HEK293 (cell line): ENCODE data around the gene APLP2.

ENCODE experiments used
- CTCF ChIA-PET: fragments of 350-600 bp; formaldehyde crosslinking; extraction: SDS; loops from one replicate; lab custom pipeline; 2021; ENCODE audit warnings: antibody characterized with exemption; lab: Yijun Ruan, JAX
- POLR2A ChIA-PET: fragments of 300-600 bp; formaldehyde crosslinking; extraction: SDS; loops from one replicate; lab custom pipeline; 2020; ENCODE audit warnings: antibody characterized with exemption, inconsistent platforms; lab: Yijun Ruan, JAX
- H3K27ac ChIP-seq: fragments of 200-500 bp; sonication (Bioruptor generic); 2 replicates; pipeline ENCODE4 v1.5.1; 2014; ENCODE audit warnings: low read depth, low read length, control low read depth, inconsistent platforms; ENCODE audit errors: extremely low read depth
- H3K36me3 ChIP-seq, 2 experiments: fragments of 200-500 bp in 1 of 2; sonication (Bioruptor generic) in 1 of 2; 1 replicate in 1 of 2; 2 replicates in 1 of 2; pipeline ENCODE4 v1.5.1; 2014 to 2017; ENCODE audit warnings: inconsistent platforms in 2 of 2, low read length in 2 of 2; ENCODE audit not compliant: control insufficient read depth in 2 of 2, insufficient read depth in 1 of 2
- H3K4me1 ChIP-seq: fragments of 200-500 bp; sonication (Bioruptor generic); 2 replicates; pipeline ENCODE4 v1.5.1; 2014; ENCODE audit warnings: mild to moderate bottlenecking, low read length, inconsistent platforms; ENCODE audit not compliant: control insufficient read depth, insufficient read depth
- H3K4me3 ChIP-seq: 2 replicates; pipeline ENCODE4 v1.5.1; 2011; ENCODE audit warnings: low read depth, mild to moderate bottlenecking, control low read depth, low read length, moderate library complexity
- H3K9me3 ChIP-seq: fragments of 200-500 bp; sonication (Bioruptor generic); 2 replicates; pipeline ENCODE4 v1.5.1; 2014; ENCODE audit warnings: low read depth, low read length, inconsistent platforms; ENCODE audit not compliant: control insufficient read depth, insufficient read depth
- AEBP2 ChIP-seq: fragments of 450-650 bp; formaldehyde crosslinking; IDR thresholded peaks from 2 replicates; pipeline ENCODE4 v1.5.1; 2016; ENCODE audit warnings: missing biosample characterization, missing genetic modification characterization, borderline replicate concordance
- GLIS2 ChIP-seq: fragments of 450-650 bp; formaldehyde crosslinking; IDR thresholded peaks from 2 replicates; pipeline ENCODE4 v1.5.1; 2016; ENCODE audit warnings: missing biosample characterization, missing genetic modification characterization
- REPIN1 ChIP-seq: fragments of 450-650 bp; formaldehyde crosslinking; IDR thresholded peaks from 2 replicates; pipeline ENCODE4 v1.5.1; 2017; ENCODE audit warnings: missing biosample characterization, missing genetic modification characterization, low read depth
- SCRT2 ChIP-seq: fragments of 450-650 bp; formaldehyde crosslinking; IDR thresholded peaks from 2 replicates; pipeline ENCODE4 v1.5.1; 2016; ENCODE audit warnings: missing biosample characterization, missing genetic modification characterization
- TCF7L2 ChIP-seq: IDR thresholded peaks from 2 replicates; pipeline ENCODE4 v1.6.1; 2011; ENCODE audit warnings: low read depth, mild to moderate bottlenecking, inconsistent platforms, low read length, moderate library complexity, borderline replicate concordance
- WT1 ChIP-seq: fragments of 450-650 bp; formaldehyde crosslinking; IDR thresholded peaks from 2 replicates; pipeline ENCODE4 v1.5.1; 2016; ENCODE audit warnings: missing biosample characterization, missing genetic modification characterization
- YY1 ChIP-seq: fragments of 450-650 bp; formaldehyde crosslinking; IDR thresholded peaks from 2 replicates; pipeline ENCODE4 v1.5.1; 2018; ENCODE audit warnings: missing biosample characterization, missing genetic modification characterization
- YY2 ChIP-seq: fragments of 450-650 bp; formaldehyde crosslinking; IDR thresholded peaks from 2 replicates; pipeline ENCODE4 v1.5.1; 2016; ENCODE audit warnings: missing biosample characterization, missing genetic modification characterization
- ZBTB49 ChIP-seq: fragments of 450-650 bp; formaldehyde crosslinking; IDR thresholded peaks from 2 replicates; pipeline ENCODE4 v1.5.1; 2016; ENCODE audit warnings: missing biosample characterization, missing genetic modification characterization, low read depth
- ZNF146 ChIP-seq: fragments of 450-650 bp; formaldehyde crosslinking; IDR thresholded peaks from 2 replicates; pipeline ENCODE4 v1.5.1; 2016; ENCODE audit warnings: missing biosample characterization, missing genetic modification characterization
- ZNF202 ChIP-seq: fragments of 450-650 bp; formaldehyde crosslinking; IDR thresholded peaks from 2 replicates; pipeline ENCODE4 v1.5.1; 2016; ENCODE audit warnings: missing biosample characterization, missing genetic modification characterization, borderline replicate concordance
- ZNF274 ChIP-seq, 2 experiments: fragments of 200-500 bp in 1 of 2; fragments of 450-650 bp in 1 of 2; sonication (Bioruptor generic) in 1 of 2; formaldehyde crosslinking in 1 of 2; IDR thresholded peaks; 2 replicates each; pipeline versions ENCODE4 v1.5.1 to v1.6.1; 2014 to 2016; ENCODE audit warnings: borderline replicate concordance in 1 of 2, inconsistent platforms in 1 of 2, low read length in 1 of 2, missing biosample characterization in 1 of 2, missing genetic modification characterization in 1 of 2
- ZNF302 ChIP-seq: fragments of 450-650 bp; formaldehyde crosslinking; IDR thresholded peaks from 2 replicates; pipeline ENCODE4 v1.5.1; 2016; ENCODE audit warnings: missing biosample characterization, missing genetic modification characterization, low read depth
- ZNF560 ChIP-seq: fragments of 450-650 bp; formaldehyde crosslinking; IDR thresholded peaks from 2 replicates; pipeline ENCODE4 v1.5.1; 2017; ENCODE audit warnings: missing biosample characterization, missing genetic modification characterization, borderline replicate concordance
- ZNF629 ChIP-seq: fragments of 450-650 bp; formaldehyde crosslinking; IDR thresholded peaks from 2 replicates; pipeline ENCODE4 v1.5.1; 2017; ENCODE audit warnings: missing biosample characterization, missing genetic modification characterization
- ZNF660 ChIP-seq: fragments of 450-650 bp; IDR thresholded peaks from 2 replicates; pipeline ENCODE4 v1.5.1; 2018; ENCODE audit warnings: missing biosample characterization, mild to moderate bottlenecking, missing genetic modification characterization
- ZNF747 ChIP-seq: fragments of 450-650 bp; formaldehyde crosslinking; IDR thresholded peaks from 2 replicates; pipeline ENCODE4 v1.5.1; 2016; ENCODE audit warnings: missing biosample characterization, missing genetic modification characterization
- TF ChIP-seq, protein P1 (sequence below): fragments of 450-650 bp; formaldehyde crosslinking; IDR thresholded peaks from 2 replicates; pipeline ENCODE4 v1.5.1; 2016; ENCODE audit warnings: missing biosample characterization, missing genetic modification characterization
- TF ChIP-seq, protein P2 (sequence below): fragments of 450-650 bp; formaldehyde crosslinking; IDR thresholded peaks from 2 replicates; pipeline ENCODE4 v1.5.1; 2017; ENCODE audit warnings: missing biosample characterization, missing genetic modification characterization

Gene APLP2

DNA sequence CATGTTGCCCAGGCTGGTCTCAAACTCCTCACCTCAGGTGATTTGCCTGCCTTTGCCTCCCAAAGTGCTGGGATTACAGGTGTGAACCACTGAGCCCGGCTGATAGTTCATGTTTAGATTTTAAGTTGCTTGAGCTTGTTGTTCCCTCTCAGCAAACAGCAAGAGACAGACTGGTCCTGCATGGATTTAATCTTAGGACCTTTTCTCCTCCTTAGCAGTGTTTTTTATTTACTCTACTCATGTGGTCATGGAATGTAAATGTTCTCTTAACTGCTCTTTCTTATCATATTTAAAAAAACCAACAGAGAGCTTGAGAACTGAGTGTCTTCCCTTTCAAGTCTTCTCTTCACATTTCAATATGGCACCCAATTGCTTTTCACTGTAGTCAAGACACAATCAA is 44.3 kb upstream of the APLP2 start:
- Histone ChIP-seq H3K36me3 (no peaks in the 10 kb centered on the region), H3K27ac (no peak overlapping the region), H3K4me3 (no peak overlapping the region), H3K4me1 (no peaks in the 10 kb centered on the region), H3K9me3 (no peaks in the 10 kb centered on the region)
- TF ChIP-seq ZNF660 (no peak), ZBTB49 (tag by site-specific recombination) (no peak), ZNF560 (tag by site-specific recombination) (no peak), WT1 (no peak), ZNF274 (IDR thresholded peaks at IDR 0.05; ENCODE audit: low read length) (no peak), ZNF274 (tag by site-specific recombination; IDR thresholded peaks at IDR 0.05; ENCODE audit: borderline replicate concordance) (no peak), TCF7L2 (no peak), YY1 (tag by site-specific recombination) (no peak), ZNF202 (tag by site-specific recombination) (no peak), REPIN1 (tag by site-specific recombination) (no peak), ZNF146 (tag by site-specific recombination) (no peak), YY2 (no peak)
- TF ChIP-seq, protein P1, sequence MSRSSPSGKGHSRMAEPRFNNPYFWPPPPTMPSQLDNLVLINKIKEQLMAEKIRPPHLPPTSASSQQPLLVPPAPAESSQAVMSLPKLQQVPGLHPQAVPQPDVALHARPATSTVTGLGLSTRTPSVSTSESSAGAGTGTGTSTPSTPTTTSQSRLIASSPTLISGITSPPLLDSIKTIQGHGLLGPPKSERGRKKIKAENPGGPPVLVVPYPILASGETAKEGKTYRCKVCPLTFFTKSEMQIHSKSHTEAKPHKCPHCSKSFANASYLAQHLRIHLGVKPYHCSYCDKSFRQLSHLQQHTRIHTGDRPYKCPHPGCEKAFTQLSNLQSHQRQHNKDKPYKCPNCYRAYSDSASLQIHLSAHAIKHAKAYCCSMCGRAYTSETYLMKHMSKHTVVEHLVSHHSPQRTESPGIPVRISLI (tag by site-specific recombination) = no peak
- TF ChIP-seq, protein P2, sequence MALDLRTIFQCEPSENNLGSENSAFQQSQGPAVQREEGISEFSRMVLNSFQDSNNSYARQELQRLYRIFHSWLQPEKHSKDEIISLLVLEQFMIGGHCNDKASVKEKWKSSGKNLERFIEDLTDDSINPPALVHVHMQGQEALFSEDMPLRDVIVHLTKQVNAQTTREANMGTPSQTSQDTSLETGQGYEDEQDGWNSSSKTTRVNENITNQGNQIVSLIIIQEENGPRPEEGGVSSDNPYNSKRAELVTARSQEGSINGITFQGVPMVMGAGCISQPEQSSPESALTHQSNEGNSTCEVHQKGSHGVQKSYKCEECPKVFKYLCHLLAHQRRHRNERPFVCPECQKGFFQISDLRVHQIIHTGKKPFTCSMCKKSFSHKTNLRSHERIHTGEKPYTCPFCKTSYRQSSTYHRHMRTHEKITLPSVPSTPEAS (tag by site-specific recombination) = no peak
- POLR2A ChIA-PET = no interaction called here
- CTCF ChIA-PET = interaction anchor here (0.6 kb wide), 1 partner anchor 864 kb away, joined by 3 read pairs; no protein-coding TSS in a partner anchor

- CTCF ChIA-PET = no interaction called here
- no peaks in the 10 kb centered on the region for H3K4me1 ChIP-seq
- TF ChIP-seq ZNF747 (tag by site-specific recombination) (no peak), SCRT2 (tag by site-specific recombination) (no peak), GLIS2 (tag by site-specific recombination) (no peak), ZNF302 (tag by site-specific recombination) (no peak), AEBP2 (no peak), ZNF629 (tag by site-specific recombination) (no peak)
- TF ChIP-seq, all 188 proteins: peak for 0
- POLR2A ChIA-PET = no interaction called here
- H3K4me3 ChIP-seq = no peak overlapping the region
- no peaks in the 10 kb centered on the region for H3K9me3 ChIP-seq
- H3K36me3 ChIP-seq = no peaks in the 10 kb centered on the region
- no peak overlapping the region for H3K27ac ChIP-seq
Observed at GRCh38 chr11:130029137-130029536, 40.6 kb upstream of the APLP2 start.
